ENCODE measurements around the gene MS4A3. TPM values are rescaled to one million over a fixed set of nuclear protein-coding genes. Genes with fewer than 3 reads are reported as not detected.

MS4A3 gene
- total RNA-seq, 1 experiment from 2014 or later, result not detected

DNA sequence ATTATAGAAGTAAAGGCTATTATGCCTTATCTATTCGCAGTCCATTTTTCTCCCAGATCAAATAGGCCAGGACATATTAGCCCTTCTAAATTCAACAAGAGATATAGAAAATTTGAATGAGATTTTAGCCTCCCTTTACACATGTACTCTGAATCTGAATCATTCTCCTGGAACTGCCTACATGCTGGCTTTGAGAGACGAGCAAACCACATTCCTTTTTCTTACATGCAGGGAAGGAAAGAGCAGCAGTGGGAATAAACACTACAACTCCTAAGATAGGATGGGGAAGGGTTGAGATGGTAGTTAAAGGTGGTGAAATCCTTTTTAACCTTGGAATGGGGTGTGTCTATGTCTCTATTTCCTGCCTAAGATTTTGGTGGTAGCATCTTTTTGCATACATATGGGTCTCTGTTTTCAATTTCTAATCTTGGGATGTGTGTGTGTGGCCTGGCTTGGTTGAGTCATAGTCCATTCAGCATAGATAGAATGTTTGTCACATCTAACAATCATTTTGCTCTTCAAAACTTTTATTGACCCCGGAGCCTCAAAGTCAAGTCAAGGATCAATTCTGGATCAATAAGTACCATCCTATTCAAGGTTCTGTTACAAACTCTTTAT, 27.3 kb upstream of the MS4A3 start:
- Histone ChIP-seq H4K20me1 (ENCODE audit: control insufficient read depth, insufficient read depth, insufficient read length) (no peaks in the 10 kb centered on the region), H4K8ac (replicated peaks; ENCODE audit: insufficient read length, low read depth, low read length) (no peak overlapping the region), H3K4me1 (ENCODE audit: insufficient read depth, low read length) (no peaks in the 10 kb centered on the region), H2BK20ac (ENCODE audit: low read depth, low read length, poor library complexity, severe bottlenecking) (no peak overlapping the region), H3K14ac (ENCODE audit: insufficient read depth, low read length) (no peak overlapping the region), H4K91ac (ENCODE audit: insufficient read length, low read depth, low read length) (no peak overlapping the region), H2BK12ac (ENCODE audit: insufficient read length, low read depth, low read length) (no peak overlapping the region), H3K27ac (ENCODE audit: insufficient read length, low read depth, low read length) (no peak overlapping the region), H3K56ac (ENCODE audit: insufficient read length, low read depth, low read length) (no peak overlapping the region), H3K79me2 (ENCODE audit: insufficient read depth, low read length) (no peaks in the 10 kb centered on the region), H3K23me2 (ENCODE audit: insufficient read length, low read depth, low read length, poor library complexity, severe bottlenecking) (no peaks in the 10 kb centered on the region), H2AK5ac (ENCODE audit: insufficient read length, low read length) (no peak overlapping the region), H2BK120ac (ENCODE audit: low read depth, low read length, poor library complexity, severe bottlenecking) (no peak overlapping the region), H3K9ac (ENCODE audit: extremely low read depth, insufficient read length, low read length) (no peak overlapping the region), H3K18ac (ENCODE audit: insufficient read length, low read depth, low read length) (no peak overlapping the region), H3K4me2 (ENCODE audit: insufficient read depth, insufficient read length, low read length) (no peak overlapping the region), H3K23ac (ENCODE audit: insufficient read length, low read depth, low read length) (no peak overlapping the region), H3K79me1 (ENCODE audit: insufficient read depth, low read depth, low read length, poor library complexity, severe bottlenecking) (no peaks in the 10 kb centered on the region), H3K27me3 (ENCODE audit: insufficient read depth, low read length) (no peaks in the 10 kb centered on the region), H2BK15ac (ENCODE audit: low read depth, low read length) (no peak overlapping the region), H2AFZ (ENCODE audit: low read length) (no peak overlapping the region), H3K4ac (ENCODE audit: low read depth, low read length) (no peak overlapping the region), H3T11ph (ENCODE audit: low read length) (no peak overlapping the region), H3K9me3 (ENCODE audit: control insufficient read depth, low read depth, low read length) (no peaks in the 10 kb centered on the region), H2BK5ac (ENCODE audit: insufficient read length, low read length) (no peak overlapping the region), H4K5ac (ENCODE audit: insufficient read length, low read depth, low read length) (no peak overlapping the region)
- H3K27me3 Mint-ChIP-seq (ENCODE audit: low read depth), result no peaks in the 10 kb centered on the region; the same call in 1 of the 2 replicates
- no peak overlapping the region for H3K27ac Mint-ChIP-seq
- H3K36me3 Mint-ChIP-seq (ENCODE audit: insufficient read depth in 1 of 3, low read depth in 3 of 3), result no peaks in the 10 kb centered on the region
- no peaks in the 10 kb centered on the region for H3K9me3 Mint-ChIP-seq
- no peak overlapping the region for H3K4me3 Mint-ChIP-seq
- WGBS (ENCODE audit: extremely low coverage, insufficient read length, low lambda C conversion rate), result no CpG with 5 or more reads among the region's 3 CpGs
- no peaks in the 10 kb centered on the region for H3K4me1 Mint-ChIP-seq
- DNase-seq, result no peak
- no peak for TF ChIP-seq CTCF (conservative IDR thresholded peaks at IDR 0.05)

Measured in H9 (cell line).